ENCODE data around the gene DENND1A.
"Not testable (repeated sequence)": the region's sequence is repeated elsewhere in the genome, so short reads cannot be mapped to it uniquely, and the experiment has no call there.

Gene DENND1A

DNA sequence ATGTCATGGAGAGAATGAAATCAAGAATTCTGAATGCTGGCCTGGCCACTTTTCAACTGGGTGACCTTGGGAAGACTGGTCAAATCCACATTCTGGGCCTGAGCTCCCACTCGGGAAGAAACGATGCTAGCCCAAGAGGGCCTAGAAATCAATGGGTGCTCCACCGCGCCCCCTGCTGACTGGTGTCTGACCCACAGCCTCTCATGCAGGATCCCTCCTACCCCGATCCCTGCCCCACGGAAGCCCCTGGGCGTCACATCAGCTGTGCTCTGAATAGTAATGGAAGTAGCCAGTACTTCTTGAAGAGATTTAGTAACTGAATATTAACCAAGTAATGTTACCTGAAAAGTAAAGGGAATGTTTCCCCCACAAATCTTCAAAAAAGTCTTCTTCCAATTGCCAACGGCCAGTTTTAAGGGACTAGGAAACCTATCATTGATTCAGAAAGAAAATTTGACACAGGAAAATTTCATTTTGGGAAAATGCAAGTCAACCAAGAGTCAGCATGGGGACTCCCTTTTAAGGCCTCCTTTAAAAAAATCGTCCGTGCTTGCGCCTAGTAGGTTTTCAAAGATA, 530.0 kb downstream of the DENND1A start:
- no peak for DNase-seq

GRCh38 chr9:123398938-123399337, 531.0 kb downstream of the DENND1A start:
- not testable (repeated sequence) for DNase-seq

- DNase-seq: no peak
These were observed 532.0 kb downstream of the DENND1A start for GRCh38 chr9:123397975-123398374.

- peak in 1 of 2 experiments; percentile 24 for DNase-seq
These were observed 534.0 kb downstream of the DENND1A start for GRCh38 chr9:123395689-123396511.

DNA sequence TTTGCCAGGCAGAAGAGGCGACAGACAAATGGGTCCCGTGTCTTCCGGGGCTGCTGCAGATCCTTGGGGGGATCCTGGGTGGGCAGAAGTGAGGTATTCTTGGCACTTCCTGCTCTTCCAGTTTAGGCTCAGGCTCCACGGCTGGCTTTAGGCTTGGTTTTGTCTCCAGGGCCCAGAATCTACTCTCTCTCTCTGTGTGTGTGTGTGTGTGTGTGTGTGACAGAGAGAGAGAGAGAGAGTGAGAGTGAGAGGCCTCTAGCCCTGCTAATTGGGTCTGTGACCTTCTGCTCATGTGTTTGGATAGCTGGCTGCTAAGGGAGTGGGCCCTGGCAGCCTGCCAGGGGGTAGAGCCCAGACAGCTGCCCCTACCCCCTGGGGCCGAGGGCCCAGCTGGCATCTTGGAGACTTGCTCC, 534.6 kb downstream of the DENND1A start:
- DNase-seq: peak; percentile 25 to 89

DNA sequence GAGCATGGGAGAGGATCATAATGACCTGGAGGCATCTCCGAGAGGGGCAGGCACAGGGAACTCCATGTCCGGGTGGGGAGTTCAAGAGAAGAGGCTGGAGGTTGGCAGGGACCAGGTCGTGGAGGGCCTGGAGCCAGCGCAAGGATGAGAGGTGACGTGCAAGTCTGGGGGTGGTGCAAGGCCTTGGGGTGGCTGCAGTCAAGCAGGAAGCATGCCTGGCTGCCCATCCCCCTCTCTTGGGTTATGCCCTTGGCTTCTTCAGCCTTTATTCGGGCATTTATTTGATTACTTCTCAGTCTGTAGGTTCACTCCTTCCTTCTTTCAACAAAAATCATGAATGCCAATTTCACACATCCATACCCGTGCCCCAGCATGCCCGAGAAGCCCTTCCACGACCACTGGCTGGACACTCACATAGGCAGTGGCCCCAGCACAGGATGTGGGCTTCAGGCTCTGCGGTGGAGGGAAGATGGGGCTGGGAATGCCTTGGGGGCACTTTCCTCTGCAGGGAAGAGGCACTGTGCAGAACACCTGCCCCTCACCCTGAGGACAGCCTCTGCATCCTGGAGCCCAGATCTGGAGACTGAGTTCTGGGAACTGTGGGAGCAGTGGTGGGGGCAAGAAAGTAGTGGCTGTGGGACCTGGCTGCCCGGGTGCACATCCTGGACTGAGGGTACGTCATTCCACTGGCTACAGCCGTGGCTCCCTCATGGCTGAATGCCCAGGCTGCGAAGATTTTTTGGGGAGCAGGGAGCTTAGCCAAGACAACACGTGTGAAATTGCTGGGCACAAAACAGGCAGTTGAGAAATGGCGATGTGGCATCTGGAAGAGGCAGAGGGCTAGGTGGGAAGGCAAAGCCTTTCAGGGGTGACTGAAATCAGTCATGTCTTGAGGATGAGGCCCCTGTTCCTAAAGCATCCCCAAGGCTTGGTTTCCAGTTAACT, 535.4 kb downstream of the DENND1A start:
- no peak for DNase-seq

DNA sequence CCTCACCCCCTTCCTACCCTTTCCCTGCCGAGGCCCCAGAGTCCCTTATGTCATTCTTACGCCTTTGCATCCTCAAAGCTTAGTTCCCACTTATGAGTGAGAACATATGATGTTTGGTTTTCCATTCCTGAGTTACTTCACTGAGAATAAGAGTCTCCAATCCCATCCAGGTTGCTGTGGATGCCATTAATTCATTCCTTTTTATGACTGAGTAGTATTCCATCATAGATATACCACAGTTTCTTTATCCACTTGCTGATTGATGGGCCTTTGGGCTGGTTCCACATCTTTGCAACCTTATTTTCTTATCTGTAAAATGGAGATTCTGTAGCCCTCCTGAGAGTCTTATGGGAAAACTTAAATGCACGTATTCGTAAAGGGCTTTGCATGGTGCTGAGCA, 537.1 kb downstream of the DENND1A start:
- no peak for DNase-seq

GRCh38 chr9:123391946-123392345, 538.0 kb downstream of the DENND1A start:
- DNase-seq: no peak

GRCh38 chr9:123391233-123391632, 538.7 kb downstream of the DENND1A start:
- no peak for DNase-seq

DNA sequence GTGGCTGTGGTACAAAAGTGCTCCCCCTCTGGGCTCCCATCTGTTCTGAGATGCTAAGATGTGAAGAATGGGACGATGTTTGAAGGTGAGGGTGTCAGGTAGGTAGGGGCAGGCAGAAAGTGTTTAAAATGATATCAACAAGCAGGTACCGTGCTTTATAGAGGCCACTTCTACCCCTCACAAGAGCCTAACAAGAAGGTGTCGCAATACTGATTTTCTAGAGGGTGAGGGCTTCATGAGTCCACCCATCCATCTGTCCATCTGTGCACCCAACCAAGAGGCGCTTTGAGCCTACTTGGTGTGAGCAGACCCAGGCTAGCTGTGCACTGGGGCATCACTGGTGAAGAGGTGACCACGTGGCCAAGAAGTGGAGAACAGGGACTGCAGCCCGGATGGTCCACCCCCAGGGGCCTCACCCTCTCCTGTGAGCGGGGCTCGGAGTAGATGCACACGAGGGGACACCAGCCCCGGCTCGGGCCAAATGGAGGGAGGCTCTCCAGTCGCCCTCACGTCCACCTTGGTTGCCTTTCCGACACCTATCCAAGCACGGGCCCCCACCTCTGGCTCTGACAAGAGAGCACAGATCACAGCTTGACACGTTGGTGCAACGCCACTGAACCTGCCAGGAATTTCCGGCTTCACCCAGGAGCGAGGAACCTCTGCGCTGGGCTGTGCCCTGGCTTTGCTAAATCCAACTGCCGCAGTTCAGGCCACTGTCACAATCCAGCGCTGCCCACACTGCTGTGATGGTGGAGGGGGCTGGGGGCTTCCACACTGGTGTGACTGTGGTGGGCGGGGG, 539.4 kb downstream of the DENND1A start:
- no peak for DNase-seq

DNA sequence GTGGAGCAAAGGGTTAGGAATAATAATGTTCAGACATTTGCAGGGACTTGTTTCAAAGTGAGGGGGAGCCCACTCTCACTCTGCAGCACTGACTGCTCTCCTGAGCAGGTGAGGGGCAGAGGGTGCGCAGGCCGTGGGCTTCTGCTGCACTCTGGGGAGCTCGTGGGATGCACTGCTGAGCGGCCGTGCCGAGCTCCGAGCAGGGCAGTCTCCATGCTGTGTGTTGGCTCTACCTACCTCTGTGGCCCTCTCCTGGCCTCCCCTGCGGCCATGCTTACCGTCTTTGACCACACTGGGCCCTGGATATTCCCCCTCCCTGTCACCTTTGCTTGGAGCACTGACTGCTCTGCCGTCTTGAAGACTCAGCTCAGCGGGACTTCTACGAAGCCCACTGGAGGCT, 540.2 kb downstream of the DENND1A start:
- no peak for DNase-seq

DNA sequence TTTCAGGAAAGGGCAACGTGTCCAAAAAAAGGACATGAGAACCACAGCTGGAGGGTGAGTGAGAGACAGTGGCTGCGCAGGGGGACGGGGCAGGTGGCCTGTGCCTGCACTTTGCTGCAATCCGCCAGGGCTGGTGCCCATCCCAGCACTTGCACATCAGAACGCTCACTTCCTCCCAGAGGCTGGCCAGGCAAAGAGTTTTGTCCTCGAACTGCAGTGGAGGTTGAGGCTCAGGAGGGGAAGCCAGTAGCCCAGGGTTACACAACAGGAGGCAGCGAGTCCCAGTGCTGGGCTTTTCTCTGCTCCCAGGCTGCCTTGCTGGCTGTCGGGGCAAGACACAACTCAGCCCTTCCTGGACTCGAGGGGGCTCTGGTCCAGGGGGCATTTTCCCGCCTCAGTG, 540.9 kb downstream of the DENND1A start:
- no peak for DNase-seq

- DNase-seq: no peak
These were observed 542.2 kb downstream of the DENND1A start for GRCh38 chr9:123387686-123388085.

DNA sequence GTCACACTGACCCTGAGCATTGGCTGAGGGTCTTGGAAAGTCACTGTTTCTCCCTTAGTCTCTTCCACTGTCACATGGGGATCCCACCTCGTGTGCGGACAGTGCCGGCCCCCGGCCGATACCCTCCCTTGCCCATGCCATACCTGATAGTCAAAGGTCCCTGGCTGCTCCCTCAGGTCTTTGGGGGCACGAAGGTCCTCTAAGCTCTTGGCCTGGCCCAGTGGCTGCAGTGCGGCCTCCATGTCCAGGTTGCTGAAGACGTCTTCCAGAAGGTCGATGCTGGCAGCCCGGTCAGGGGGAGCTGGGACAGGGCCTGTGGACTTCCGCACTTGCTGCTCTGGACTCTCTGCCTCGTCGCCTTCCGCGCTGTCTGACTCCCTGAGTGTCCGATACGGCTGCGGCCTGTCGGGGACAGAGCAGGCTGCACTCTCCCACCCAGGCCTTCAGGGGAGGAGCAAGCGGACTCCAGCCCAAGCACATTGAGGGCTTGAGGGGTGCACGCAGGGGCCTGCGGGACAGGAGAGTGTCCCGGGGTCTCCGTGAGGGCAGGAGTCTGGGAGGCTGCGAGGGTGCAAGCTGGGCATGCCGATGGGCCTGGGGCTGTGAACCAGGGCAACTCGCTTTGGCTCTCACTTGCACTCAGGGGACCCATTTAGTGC, 546.3 kb downstream of the DENND1A start:
- no peak for DNase-seq

GRCh38 chr9:123382653-123383511, 547.0 kb downstream of the DENND1A start:
- no peak for DNase-seq

GRCh38 chr9:123380852-123381705, 548.8 kb downstream of the DENND1A start:
- no peak for DNase-seq

DNA sequence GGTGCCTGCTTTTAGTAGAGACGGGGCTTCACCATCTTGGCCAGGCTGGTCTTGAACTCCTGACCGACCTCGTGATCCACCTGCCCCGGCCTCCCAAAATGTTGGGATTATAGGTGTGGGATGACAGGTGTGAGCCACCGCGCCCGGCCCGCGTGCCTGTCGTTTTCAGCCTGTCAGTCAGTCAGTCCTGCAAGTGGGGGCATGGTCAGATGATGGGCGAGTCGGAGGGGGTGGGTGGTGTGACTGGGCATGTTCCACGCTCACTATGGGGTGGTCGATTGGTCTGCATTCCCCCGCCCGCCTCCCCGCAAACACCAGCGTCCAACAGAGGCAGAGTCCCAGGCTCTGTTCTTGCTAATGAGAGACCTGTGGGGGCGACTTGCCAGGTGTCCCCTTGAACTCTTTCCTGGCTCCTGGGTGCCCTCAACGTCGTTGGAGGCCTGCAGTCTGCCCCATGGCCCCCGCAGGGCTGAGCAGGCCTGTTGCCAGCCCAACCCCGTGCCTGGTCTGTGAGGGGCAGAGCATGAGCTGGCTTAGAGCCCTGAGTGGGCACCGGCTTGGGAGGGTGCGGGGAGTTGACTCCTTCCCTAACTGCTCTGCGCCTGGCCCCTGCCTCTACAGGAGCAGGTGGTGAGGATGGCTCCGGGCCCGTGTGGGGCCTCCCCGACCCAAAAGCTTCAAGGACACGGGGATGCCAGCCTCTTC, 550.8 kb downstream of the DENND1A start:
- DNase-seq: no peak

GRCh38 chr9:123378025-123378424, 551.9 kb downstream of the DENND1A start:
- no peak for DNase-seq

DNA sequence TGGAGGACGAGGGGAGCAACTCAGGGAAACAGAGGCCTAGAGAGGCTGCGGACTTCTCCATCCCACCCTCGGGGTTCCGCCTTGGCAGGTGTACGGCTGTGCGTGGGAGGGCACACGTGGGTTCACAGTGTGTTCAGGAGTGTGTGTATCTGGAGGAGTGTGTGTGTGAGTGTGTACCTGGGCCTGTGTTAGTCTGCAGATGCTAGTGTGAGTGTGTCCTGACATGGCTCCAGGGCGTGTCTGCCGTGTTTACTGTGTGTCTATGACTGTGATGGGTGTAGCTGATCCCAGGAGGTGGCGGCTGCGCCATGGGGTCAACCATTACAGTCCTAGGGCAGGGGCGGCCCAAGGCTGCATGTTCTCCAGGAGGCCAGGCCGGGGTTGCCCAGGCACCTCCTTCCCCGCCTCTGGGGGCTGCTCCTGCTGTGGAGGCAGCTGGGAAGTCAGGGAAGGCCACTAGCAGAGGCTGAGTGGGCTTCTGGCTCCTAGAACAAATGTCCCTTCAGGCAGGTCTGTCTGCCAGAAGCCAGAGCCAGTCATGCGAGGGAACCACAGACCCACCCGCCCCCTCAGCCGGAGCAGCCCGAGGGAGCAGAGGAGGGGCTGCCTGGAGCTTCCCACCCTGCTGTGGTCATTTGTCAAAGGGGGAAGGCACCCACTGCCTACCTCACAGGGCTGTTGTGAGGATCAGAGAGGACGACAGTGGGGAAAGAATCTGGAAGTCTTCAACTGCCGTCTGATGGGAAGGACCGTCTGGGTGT, 552.5 kb downstream of the DENND1A start:
- DNase-seq: no peak

Data from NCI-H446 (cell line).